ENCODE results near the gene TAB3.

Gene TAB3

DNA sequence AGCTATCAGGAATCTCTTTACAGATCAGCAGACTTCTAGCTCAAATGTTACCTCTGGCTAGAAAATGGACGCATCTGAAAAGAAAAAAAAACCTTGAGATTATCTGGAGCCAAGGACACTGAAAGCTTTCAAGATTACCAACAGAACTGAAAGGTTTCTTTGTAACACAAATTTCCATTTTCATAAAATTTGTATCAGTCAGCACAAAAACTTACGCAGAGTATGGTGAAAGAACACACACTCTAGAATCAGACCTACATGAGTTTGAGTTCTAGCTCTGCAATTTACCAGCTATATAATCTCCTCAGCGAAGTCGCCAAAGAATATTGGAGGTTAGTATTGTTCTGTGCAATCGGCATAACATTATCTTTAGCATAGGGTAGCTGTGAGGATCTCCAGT lies 1.8 kb downstream of the TAB3 start:
- no peak for DNase-seq (ENCODE audit: low spot score)

DNA sequence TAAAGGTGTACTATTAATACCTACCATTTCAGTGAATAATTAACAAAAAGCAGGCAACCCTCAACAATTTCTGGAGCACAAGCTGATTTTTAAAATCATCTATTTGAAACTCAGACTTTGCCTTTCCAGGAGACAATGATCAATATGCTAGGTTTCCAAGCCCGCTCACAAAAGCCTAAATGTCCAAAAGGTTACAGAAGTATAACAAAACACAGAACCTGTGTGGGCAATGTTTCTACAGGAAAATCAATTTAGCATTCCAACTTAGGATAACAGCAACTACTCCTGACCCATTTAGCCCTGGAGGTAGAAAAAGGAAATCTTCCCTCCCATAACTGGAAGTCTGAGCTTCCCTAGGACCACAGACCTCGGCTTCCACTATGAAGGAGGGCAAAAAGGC lies 3.9 kb downstream of the TAB3 start:
- DNase-seq (ENCODE audit: low spot score) = no peak

DNA sequence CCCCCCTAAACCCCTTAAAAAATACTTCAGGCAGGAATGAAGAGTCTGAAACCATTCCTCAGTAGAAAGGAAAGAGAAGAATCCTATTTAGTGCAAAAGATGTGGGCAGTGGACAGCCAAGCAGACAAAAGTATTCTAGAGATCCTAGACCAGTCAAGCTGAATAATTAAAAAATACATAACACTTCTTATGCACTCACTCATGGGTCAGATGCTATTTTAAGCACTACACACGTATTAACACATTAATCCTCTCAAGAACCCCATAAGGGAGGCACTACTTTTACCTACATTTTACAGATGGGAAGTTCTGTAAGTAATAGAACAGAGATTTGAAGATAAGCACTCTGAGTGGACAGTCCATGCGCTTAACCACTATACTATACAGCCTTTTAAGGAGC lies 5.9 kb downstream of the TAB3 start:
- DNase-seq (ENCODE audit: low spot score) = no peak

DNA sequence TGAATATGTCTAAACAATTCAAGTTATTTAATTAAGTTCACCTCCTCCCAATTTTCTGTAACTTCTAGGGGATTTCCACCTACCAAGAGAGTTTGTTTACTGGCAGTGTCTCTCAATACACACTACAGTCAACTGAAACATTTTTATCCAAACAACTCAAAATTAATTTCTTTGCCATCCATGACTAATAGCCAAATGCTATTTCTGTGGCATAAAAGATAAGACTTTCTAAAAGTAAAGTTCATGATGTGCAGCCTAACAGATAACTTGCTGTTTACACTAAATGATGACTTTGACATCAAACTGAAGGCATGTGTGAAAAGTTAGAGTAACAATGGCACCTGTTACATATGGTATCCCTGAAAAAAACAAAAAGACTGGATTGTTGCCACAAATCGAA lies 7.3 kb downstream of the TAB3 start:
- DNase-seq (ENCODE audit: low spot score) = no peak

DNA sequence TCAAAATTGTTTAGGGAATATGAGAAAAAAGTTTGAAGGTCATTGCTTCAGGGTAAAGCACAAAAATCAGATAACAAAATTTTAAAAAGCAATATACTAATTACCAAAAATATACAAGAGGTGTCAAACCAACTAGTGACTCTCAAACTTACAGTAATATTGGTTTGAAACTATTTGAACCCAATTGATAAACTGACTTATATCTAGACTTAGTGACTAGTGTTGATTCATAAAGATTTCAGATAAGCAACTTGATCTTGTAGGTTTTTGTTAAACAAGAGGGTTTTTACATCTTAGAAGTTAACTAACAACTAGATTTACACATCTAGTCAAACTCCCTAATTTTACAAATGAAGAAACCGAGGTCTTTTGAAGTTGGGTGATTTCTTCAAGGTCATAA lies 7.7 kb downstream of the TAB3 start:
- DNase-seq (ENCODE audit: low spot score) = no peak

DNA sequence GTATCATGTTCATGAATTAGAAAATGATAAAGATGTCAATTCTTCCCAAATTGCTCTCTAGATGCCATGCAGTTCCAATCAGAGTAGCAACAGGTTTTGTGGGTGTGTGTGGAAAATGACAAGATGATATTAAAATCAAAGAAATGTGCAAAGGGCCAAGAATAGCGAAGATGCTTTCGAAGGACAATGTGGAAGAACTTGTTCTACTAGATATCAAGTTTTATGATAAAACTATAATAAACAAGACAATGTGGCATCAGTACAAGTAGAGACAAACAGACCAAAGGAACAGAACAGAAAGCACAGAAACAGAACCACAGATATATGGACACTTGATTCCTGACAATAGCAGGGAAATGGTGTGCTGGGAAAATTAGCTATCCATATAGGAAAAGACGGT lies 9.0 kb downstream of the TAB3 start:
- DNase-seq (ENCODE audit: low spot score) = no peak

DNA sequence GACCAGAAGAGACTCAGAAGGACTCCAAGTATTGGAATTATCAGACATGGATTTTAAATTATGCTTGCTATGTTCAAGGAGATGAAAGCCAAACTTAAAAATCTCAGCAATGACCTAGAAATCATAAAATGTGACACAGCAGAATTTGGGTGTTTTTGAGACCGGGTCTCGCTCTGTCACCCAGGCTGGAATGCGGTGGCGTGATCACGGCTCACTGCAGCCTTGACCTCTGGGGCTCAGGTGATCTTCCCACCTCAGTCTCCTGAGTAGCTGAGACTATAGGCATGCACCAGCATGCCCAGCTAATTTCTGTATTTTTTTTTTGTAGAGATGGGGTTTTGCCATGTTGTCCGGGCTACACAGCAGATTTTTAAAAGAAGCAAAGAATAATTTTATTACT lies 12.7 kb downstream of the TAB3 start:
- DNase-seq (ENCODE audit: low spot score) = no peak

DNA sequence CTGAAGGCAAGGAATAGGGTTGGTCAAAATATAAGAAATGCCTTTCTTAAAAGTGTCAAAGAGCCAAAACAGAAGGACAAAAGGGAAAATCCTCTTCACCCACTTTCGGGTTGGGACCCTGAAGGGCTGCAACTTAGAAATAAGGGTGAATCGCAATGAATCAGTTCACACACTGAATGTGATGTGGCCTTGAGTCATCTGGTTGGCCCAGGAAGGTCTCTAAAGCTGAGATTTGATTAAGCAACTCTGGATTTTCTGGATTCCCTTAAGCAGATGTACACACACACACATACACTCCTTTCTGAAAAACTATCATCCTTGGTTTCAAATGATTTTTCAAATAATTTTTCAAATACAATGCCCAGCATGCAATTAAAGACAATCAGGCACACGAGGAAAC lies 13.1 kb downstream of the TAB3 start:
- DNase-seq (ENCODE audit: low spot score) = no peak

DNA sequence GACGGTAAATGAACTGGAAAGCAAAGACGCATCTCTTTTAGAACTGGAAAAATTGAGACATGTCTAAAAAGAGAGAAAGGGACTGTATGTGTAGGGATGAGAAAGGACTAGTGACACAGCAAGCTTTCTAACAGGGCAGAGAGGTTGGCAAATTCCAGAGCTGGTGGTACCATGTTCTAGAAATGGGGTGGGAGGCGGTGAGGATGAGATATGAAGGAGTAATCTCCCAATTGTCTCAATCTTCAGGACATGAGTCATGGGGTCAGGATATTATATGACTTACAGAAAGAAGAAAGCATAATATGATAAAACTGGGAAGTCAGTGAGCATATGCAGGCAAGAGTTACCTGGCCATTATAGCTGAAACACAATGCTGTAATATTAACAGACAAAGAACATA lies 14.2 kb downstream of the TAB3 start:
- no peak for DNase-seq (ENCODE audit: low spot score)

DNA sequence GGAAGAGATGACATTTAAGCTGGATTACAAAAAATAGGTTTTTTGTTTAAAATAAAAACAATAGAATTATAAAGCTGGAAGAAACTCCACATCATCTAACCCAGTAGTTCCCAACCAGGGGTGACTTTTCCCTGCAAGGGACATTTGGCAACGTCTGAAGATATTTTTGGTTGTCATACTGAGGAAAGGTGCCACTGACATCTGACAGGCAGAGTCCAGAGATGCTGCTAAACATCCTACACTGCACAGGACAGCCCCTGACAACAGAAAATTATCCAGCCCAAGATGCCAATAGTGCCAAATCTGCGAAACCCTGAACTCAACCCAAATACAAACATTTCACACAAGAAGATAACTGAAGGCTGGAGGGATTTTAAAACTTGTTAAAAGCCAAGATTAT lies 18.5 kb downstream of the TAB3 start:
- no peak for DNase-seq (ENCODE audit: low spot score)

DNA sequence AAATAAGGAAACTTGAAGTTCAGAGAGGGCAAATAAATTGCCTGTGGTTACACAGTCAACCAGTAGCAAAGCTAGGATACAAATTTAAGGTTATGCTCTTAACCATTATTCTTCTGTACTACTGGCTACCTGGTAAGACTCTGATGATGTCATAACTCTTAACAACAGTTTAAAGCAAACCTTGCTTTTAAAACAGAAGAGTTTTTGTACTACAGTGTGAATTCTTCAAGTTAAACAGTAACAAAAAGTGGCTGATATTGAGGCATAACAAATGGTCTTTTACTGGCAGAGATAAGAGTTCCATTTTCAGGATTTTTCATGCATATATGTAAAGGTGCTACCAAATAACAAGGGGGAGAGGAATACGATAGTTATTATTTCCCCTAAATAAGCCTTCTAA lies 23.4 kb downstream of the TAB3 start:
- DNase-seq (ENCODE audit: low spot score) = no peak

DNA sequence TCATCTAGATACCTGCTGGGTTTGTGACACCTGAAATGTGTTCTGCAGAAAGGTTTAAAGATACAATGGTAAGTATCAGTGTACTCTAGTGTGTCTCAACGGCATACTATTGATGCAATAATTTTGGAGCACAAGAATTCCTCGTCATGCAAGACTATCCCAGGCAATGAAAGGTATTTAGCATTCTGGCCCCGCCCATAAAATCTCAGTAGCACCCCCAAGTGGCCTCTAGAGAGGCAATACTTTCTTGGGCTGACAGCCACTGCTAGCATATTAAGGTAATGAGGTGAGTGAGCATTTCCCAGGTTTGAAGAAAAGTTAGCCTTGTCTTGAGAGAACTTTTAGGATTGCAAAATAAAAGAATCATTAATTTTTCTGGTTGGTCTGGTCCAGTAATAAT lies 24.0 kb downstream of the TAB3 start:
- DNase-seq (ENCODE audit: low spot score) = no peak

DNA sequence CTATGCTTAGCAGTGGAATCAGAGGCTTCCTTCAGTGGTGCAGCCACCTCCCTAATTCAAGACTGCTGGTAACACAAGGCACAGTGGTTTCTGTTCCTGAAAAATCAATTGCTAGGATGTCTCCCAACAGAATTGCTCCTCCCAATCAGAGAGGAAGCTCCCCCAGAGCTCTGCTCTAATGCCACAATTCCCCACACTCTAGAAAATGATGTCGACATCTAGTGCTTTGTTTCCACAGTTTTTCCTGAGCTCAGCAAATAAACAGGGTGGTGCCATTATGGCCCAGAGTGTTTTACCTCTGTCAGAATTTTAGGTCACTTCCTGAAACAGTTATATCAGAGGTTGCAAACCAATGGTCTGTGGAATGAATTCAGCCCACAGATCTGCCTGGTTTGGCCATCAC lies 24.7 kb downstream of the TAB3 start:
- DNase-seq (ENCODE audit: low spot score) = no peak

DNA sequence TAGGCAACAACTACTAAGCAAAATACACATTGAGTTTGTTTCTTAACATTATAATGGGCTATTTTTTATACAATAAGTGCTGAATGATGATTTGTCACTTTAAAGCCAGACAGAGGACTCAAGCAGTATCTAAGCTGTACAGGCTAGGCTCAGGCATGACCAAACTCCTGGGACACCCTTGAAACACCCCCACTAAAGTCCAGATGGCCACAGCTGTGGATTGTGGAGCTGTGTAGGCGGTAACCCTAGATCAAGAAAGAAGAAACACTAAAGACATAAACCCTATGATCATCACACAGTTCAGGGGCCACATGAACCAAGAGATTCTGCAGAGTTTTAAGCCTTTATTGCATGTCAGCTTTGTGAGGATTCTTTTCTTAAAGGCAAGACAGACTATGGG lies 25.1 kb downstream of the TAB3 start:
- no peak for DNase-seq (ENCODE audit: low spot score)

DNA sequence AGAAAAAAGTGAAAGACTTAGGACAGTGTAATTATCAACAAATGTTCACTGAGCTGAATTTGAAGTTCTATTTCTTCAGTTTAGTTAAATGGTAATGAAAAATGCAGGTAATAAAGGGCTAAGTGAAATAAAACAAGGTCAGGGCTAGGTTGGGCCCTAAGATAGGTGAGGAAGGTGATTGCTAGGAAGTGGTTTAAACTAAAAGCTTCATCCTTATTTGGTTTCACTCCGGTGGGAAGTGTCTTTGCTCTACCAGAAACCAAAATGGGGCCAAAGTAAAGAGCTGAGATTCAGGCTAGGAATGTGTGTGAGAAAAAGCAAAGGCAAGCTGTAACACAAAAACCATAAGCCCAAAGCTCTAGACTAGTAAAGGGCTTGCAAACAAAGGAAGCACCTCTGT lies 31.0 kb downstream of the TAB3 start:
- no peak for DNase-seq (ENCODE audit: low spot score)

DNA sequence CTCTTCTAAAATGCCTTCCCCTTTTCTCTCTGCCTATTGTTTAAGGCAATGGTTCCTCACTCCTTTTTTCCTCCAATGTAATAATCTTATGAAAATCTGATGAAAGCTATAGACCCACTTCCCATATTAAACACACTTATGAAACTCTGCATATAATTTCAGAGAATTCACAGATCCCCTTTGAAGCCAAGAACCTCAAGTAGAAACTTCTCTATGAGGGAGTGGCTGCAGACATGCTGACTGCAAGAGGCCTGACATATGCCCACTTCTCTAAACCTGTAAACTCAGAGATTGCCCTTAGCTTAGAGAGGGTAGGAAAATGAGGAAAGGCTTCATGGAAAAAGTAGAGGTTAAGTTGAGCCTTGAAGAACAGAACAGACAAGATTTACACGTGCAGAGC lies 37.6 kb downstream of the TAB3 start:
- DNase-seq (ENCODE audit: low spot score) = no peak

DNA sequence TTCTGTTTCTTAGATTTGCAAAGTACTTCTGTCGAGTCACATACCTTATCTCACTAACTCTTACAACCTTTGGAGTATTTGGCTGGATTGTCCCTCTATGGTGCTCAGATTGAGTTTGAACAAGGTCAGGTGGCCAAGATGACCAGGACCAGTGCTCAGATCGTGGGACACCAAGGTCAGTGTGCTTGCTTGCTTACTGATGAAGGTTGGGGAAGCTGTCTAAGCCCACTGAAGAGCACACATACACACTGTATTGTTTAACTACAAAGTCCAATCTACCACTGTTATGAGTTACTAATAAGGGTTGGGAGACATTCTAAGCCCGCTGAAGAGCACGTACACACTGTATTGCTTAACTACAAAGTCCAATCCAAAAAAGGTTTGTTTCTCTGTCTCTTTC lies 53.7 kb downstream of the TAB3 start:
- no peak for DNase-seq (ENCODE audit: low spot score)

DNA sequence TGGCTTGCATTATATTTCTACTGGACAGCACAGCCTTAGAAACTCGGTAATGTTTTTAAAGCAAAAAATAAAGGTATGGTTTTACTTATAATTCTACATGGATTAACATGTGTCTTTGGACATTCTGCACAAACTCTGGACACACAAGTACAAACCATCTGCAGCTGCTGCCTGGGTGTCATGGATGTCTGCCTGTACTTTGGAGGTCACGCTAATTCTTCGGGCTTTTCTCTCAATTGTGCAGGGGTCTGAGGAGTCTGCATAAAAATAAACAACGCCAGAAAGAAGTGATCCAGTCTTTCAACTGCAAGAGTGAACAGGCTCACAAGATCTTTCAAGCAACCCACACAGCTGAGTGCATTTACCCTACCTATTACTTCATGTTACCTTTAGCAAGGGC lies 55.2 kb downstream of the TAB3 start:
- DNase-seq (ENCODE audit: low spot score) = no peak

DNA sequence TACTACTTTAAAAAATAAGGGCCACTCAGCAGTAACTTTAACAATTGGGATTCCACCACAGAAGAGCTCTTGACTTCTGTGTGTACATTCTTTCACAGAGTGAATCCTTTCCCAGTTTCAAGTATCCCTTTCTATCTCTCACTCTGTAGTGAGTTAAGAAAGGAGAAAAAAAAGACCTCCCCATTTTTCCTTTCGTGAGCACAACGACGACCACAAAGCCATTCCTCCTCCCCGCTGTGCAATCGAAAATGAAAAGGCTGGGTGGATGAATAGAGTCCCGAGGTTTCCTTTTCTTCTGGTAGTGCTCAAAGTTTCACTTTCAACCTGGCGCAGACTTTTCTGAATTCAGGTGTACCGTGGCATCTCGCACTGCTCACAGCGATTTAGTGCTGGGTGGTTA lies 58.0 kb downstream of the TAB3 start:
- no peak for DNase-seq (ENCODE audit: low spot score)

DNA sequence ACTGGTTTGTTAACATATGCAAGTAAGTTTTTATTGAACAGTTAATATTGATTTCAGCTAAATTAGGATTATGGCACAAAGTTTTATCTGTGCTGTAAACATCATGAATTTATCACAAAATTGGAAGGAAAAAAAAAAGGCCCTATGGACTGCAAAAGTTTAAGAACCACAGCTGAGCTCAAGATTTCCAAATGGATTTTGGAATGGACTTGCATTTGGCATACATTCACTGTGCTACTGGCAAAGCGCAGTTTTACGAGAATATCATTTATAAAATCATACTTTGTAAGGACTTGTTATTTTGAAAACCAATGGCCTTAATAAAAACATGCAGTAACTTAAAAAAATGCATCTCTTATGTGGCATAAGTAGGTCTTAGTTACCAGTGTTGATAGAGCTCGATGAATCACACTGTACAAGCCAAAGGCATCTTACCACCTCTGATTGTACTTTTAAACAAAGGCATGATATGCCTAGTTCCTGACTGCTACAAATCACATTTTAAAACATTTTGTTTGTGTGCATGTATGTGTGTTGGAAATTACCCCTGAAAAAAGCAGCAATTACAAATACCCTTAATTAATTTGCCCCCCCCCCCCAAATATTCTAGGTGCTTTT lies 58.6 kb downstream of the TAB3 start:
- no peak for DNase-seq (ENCODE audit: low spot score)

DNA sequence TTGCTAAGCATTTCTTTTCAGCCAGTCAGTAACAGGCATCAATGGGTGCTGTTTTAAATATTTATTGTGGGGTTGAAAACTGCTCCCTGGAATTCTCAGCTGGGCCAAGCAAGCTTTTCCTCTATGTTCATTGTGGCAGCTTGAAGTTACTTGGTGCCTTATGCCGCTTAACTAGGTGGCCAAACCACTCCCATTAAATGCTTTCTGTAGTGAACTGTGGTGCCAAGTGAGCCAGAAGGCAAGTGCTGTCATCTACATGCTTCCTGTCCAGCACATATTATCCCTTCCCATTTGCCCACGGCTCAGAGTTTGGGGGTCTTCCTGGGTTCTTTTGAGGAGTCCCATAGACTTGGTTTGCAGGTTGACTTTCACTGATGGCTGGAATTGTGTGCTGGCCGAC lies 64.8 kb downstream of the TAB3 start:
- no peak for DNase-seq (ENCODE audit: low spot score)

DNA sequence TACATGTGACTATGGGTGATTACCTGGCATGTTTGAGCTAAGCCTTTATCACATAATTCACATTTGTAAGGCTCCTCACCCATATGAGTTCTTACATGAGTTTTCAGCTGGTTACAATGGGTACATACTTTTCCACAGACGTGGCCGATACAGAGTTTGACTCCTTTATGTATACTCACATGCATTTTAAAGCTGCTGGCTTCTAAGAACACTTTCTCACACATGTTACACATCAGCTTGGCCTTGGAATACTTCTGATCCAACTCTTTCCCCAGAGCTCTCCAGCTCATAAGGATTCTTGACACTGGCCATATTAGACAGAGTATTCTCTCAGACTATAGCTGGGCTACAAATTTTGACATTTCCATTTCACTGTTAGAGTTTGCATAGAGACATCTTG lies 66.3 kb downstream of the TAB3 start:
- DNase-seq (ENCODE audit: low spot score) = no peak

DNA sequence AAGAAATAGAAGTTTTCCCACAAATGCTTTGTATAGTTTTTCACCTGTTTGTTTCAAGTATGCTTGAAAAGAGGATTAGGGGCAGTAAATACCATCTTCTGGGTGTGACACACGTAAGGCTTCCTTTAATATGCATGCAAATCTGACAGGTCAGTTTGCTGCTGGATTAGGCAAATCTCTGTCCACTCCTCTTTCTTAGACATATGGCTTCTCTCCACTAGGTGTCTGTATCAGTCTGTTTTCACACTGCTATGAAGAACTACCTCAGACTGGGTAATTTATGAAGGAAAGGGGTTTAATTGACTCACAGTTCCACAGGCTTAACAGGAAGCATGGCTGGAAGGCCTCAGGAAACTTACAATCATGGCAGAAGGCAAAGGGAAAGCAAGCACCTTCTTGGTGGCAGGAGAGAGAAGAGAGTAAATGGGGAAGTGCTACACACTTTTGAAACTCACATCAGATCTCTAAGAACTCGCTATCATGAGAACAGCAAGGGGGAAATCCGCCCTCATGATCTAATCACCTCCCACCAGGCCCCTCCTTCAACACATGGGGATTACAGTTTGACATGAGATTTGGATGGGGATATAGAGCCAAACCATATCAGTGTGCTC lies 66.9 kb downstream of the TAB3 start:
- DNase-seq (ENCODE audit: low spot score) = no peak

DNA sequence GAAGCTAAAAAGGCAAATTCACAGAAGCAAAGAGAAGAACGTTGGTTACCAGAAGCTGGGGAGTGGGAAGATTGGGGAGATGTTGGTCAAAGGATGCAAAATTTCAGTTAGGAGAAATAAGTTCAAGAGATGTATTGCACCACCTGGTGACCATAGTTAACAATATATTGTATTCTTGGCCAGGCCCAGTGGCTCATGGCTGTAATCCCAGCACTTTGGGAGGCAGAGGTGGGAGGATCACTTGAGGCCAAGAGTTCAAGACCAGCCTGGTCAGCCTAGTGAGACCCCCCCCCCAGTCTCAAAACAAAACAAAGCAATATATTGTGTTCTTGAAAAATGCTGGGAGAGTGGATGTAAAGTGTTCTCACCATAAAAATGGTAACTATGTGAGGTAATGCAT lies 67.9 kb downstream of the TAB3 start:
- no peak for DNase-seq (ENCODE audit: low spot score)

DNA sequence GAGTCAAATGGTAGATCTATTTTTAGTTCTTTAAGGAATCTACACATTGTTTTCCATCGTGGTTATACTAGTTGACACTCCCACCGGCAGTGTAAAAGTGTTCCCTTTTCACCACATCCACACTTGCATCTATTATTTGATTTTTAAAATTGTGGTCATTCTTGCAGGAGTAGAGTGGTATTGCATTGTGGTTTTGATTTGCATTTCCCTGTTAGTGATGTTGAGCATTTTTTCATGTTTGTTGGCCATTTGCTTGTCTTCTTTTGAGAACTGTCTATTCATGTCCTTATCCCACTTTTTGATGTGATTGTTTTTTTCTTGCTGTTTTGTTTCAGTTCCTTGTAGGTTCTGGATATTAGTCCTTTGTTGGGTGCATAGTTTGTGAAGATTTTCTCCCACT lies 70.0 kb downstream of the TAB3 start:
- no peak for DNase-seq (ENCODE audit: low spot score)
